ENCODE measurements around the gene NRXN3. TPM values are rescaled to one million over a fixed set of nuclear protein-coding genes. Genes with fewer than 3 reads are reported as not detected.

Gene NRXN3
- total and polyA plus RNA-seq, 2 of the 13 experiments (the other 11 are each of a cell fraction or from before 2014, with no cell fraction given), result 0.03 TPM; not detected in 1

DNA sequence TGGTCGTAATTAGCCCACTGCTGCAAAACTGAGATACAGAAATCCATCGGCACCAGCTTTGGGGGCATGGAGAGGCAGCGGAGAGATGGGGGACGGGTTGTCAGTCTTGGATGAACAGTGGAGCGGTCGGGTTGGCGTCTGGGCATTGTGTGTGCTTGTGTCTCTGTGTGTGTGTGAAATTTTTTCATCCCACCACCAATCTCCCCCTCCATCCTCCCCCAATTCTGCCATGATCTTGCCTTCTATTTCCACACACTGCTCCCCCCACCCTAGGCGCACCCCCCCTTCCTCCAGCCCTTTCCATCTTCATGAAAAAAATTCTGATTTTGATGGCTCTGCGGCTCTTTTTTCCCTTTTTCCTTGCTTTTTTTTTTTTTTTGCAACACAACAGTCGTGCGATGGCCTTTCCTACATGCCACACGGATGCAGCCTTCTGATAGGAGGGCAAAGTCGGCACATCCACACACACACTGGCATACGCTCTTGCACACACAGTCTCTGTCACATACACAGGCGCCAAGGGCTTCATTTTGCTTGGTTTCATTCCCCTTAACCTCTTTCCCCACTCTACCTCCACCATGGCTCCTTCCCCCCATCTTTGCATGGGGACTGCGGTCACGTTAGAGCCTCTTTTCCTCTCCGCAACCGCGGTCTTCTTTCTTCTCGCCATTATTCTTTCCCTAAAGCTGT, 3.3 kb downstream of the NRXN3 start:
- Histone ChIP-seq H3K9me3 (ENCODE audit: low read length) (no peaks in the 10 kb centered on the region), H3K4me1 (ENCODE audit: insufficient read depth, low read length) (peaks cover 5% of the 10 kb centered on the region; the same call in 1 of the 2 replicates), H3K27ac (ENCODE audit: extremely low read length, insufficient read depth, low read length) (no peak overlapping the region), H3K27me3 (ENCODE audit: control insufficient read depth in 1 of 2, insufficient read depth in 2 of 2, low read length in 2 of 2) (peaks cover 0 to 10% of the 10 kb centered on the region in 2 experiments; a peak in 3 of 5 replicates), H3K79me2 (ENCODE audit: insufficient read depth, low read length) (no peaks in the 10 kb centered on the region), H3K9ac (ENCODE audit: insufficient read depth, low read depth, low read length) (no peak overlapping the region), H3K36me3 (replicated peaks in 1 of 2; ENCODE audit: control insufficient read depth in 1 of 2, insufficient read depth in 2 of 2, low read length in 2 of 2) (no peaks in the 10 kb centered on the region), H3K4me3 (replicated peaks in 1 of 3; ENCODE audit: insufficient read depth in 1 of 3, low read depth in 2 of 3, low read length in 3 of 3) (no peak overlapping the region), H4K20me1 (ENCODE audit: insufficient read depth, low read length) (no peaks in the 10 kb centered on the region), H3K4me2 (ENCODE audit: low read depth, low read length) (no peak overlapping the region), H2AFZ (ENCODE audit: low read length) (no peak overlapping the region)
- 40% methylated on average over 20 of the region's 21 CpGs for WGBS (ENCODE audit: low lambda C conversion rate)
- POLR2A ChIA-PET, result no interaction called here
- intact Hi-C loops (cut with micrococcal nuclease; ENCODE audit: unreplicated experiment) (no loop called here), in situ Hi-C loops (cut with HindIII; ENCODE audit: extremely low pct_ligation_motif_present, low pct_unique_long_range_greater_than_20kb) (loop anchor here (25.0 kb wide), 1 partner anchor 664 kb away; no protein-coding TSS in a partner anchor)
- no peak for DNase-seq (ENCODE audit: low spot score)
- no peak for ATAC-seq
- no peak for TF ChIP-seq ZFP90 (CRISPR knock-in tag; IDR thresholded peaks at IDR 0.05; ENCODE audit: borderline replicate concordance)
- TF ChIP-seq CHD2 (IDR thresholded peaks at IDR 0.05; ENCODE audit: low read depth, low read length), result no peak
- TF ChIP-seq PHF20 (CRISPR knock-in tag; IDR thresholded peaks at IDR 0.05), result no peak
- no peak for TF ChIP-seq HMG20B (CRISPR knock-in tag; conservative IDR thresholded peaks at IDR 0.05)
- TF ChIP-seq LCORL (IDR thresholded peaks at IDR 0.05), result no peak
- no peak for TF ChIP-seq LCORL (CRISPR knock-in tag; IDR thresholded peaks at IDR 0.05)
- TF ChIP-seq, protein P1, sequence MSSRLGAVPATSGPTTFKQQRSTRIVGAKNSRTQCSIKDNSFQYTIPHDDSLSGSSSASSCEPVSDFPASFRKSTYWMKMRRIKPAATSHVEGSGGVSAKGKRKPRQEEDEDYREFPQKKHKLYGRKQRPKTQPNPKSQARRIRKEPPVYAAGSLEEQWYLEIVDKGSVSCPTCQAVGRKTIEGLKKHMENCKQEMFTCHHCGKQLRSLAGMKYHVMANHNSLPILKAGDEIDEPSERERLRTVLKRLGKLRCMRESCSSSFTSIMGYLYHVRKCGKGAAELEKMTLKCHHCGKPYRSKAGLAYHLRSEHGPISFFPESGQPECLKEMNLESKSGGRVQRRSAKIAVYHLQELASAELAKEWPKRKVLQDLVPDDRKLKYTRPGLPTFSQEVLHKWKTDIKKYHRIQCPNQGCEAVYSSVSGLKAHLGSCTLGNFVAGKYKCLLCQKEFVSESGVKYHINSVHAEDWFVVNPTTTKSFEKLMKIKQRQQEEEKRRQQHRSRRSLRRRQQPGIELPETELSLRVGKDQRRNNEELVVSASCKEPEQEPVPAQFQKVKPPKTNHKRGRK (CRISPR knock-in tag; IDR thresholded peaks at IDR 0.05), result no peak
- no peak for TF ChIP-seq HOXA9 (CRISPR knock-in tag; IDR thresholded peaks at IDR 0.05; ENCODE audit: borderline replicate concordance)
- no peak for TF ChIP-seq SIN3A (IDR thresholded peaks at IDR 0.05; ENCODE audit: borderline replicate concordance, low read depth, low read length)
- no peak for FAIRE-seq
- CTCF ChIA-PET (ENCODE audit: low intra/inter-chr PET ratio, low total read pairs), result no interaction called here
- no TSS peak for BruUV-seq (replicated peaks)

Data from HepG2 (cell line).